Vagina (tissue), 2 donors: ENCODE results near the gene THAP5.

Experiments
- POLR2A ChIP-seq, 2 donors: fragments of 450-650 bp; IDR thresholded peaks; one replicate each; pipeline ENCODE4 v1.6.1; 2017; ENCODE audit warnings: antibody characterized with exemption in 2 of 2, mild to moderate bottlenecking in 2 of 2, moderate library complexity in 2 of 2
- POLR2AphosphoS5 ChIP-seq, 2 donors: sonication (generic); formaldehyde crosslinking; IDR thresholded peaks; one replicate each; pipeline ENCODE4 v1.9.0; 2017; ENCODE audit warnings: antibody characterized with exemption in 2 of 2, mild to moderate bottlenecking in 2 of 2, low read depth in 1 of 2; ENCODE audit not compliant: insufficient read depth in 1 of 2
- TF ChIP-seq, protein P1 (sequence below), 3 experiments: fragments of 450-650 bp in 2 of 3; fragments of 200-600 bp in 1 of 3; sonication (generic) in 1 of 3; IDR thresholded peaks; one replicate each; pipeline ENCODE4 v1.5.1; 2017 to 2019; ENCODE audit warnings: antibody characterized with exemption in 3 of 3, mild to moderate bottlenecking in 2 of 3, moderate library complexity in 2 of 3

DNA sequence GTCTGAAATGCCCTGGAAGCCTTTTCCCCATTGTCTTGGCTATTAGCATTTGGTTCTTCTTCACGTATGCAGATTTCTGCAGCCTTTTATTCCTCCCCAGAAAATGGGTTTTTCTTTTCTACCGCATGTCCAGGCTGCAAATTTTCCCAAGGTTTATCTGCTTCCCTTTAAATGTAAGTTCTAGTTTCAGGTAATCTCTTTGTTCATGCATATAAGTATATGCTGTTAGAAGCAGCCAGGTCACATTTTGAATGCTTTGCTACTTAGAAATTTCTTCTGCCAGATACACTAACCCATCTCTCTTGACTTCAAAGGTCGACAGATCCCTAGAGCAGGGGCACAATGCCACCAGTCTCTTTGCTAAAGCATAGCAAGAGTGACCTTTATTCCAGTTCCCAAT is 12.3 kb downstream of the THAP5 start:
- TF ChIP-seq, protein P1, sequence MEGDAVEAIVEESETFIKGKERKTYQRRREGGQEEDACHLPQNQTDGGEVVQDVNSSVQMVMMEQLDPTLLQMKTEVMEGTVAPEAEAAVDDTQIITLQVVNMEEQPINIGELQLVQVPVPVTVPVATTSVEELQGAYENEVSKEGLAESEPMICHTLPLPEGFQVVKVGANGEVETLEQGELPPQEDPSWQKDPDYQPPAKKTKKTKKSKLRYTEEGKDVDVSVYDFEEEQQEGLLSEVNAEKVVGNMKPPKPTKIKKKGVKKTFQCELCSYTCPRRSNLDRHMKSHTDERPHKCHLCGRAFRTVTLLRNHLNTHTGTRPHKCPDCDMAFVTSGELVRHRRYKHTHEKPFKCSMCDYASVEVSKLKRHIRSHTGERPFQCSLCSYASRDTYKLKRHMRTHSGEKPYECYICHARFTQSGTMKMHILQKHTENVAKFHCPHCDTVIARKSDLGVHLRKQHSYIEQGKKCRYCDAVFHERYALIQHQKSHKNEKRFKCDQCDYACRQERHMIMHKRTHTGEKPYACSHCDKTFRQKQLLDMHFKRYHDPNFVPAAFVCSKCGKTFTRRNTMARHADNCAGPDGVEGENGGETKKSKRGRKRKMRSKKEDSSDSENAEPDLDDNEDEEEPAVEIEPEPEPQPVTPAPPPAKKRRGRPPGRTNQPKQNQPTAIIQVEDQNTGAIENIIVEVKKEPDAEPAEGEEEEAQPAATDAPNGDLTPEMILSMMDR (IDR thresholded peaks at IDR 0.05) = no peak
- TF ChIP-seq POLR2A (IDR thresholded peaks at IDR 0.05) (no peak), POLR2AphosphoS5 (IDR thresholded peaks at IDR 0.05; ENCODE audit: insufficient read depth in 1 of 2, low read depth in 1 of 2) (no peak)
